GM23248 (cell line): Measurements from ENCODE around the gene MMS22L.

Experiments
- EZH2 ChIP-seq: fragments of 200-600 bp; sonication (generic); IDR thresholded peaks from 2 replicates; pipeline ENCODE4 v1.6.1; 2018; ENCODE audit warnings: antibody characterized with exemption, mild to moderate bottlenecking; ENCODE audit not compliant: insufficient read depth, poor library complexity, severe bottlenecking
- EZH2phosphoT487 ChIP-seq: fragments of 200-600 bp; sonication (generic); IDR thresholded peaks from 2 replicates; pipeline ENCODE4 v1.6.1; 2018; ENCODE audit warnings: antibody characterized with exemption, moderate library complexity, mild to moderate bottlenecking, low read depth; ENCODE audit not compliant: insufficient read depth

DNA sequence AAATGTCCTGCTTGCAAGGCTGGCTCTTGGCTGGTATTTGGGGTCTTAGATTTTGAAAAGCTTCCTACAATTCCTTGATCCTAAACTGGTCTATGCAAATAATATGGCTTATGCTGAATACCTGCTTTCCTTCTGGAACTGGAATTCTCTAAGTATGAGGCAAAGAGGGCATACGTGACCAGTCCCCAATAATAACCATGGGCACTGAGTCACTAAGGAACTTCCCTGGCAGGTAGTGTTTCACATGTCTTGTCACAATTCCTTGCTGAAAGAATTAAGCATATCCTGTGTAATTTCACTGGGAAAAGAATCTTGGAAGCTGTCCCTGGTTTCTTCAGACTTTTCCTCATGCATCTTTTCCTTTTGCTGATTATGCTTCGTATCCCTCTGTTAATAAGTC, 106.5 kb downstream of the MMS22L start:
- TF ChIP-seq EZH2 (no peak), EZH2phosphoT487 (no peak)
